ENCODE results near the gene MIPOL1. TPM values are rescaled to one million over a fixed set of nuclear protein-coding genes. Genes with fewer than 3 reads are reported as not detected.

Gene MIPOL1
- total and polyA plus RNA-seq, 8 donors = 2.4 to 9.0 (median 6.4) TPM

- TF ChIP-seq CTCF (IDR thresholded peaks at IDR 0.05) = no peak
- H3K4me3 ChIP-seq = no peak overlapping the region
- H3K27me3 ChIP-seq = no peaks in the 10 kb centered on the region
- no peak for DNase-seq
- peak; percentile 88 for FAIRE-seq
- H3K27ac ChIP-seq = peak overlapping the region in 1 of 4 donors; percentile 20
- no peaks in the 10 kb centered on the region for H3K9me3 ChIP-seq
- H3K4me1 ChIP-seq = peaks cover 10 to 17% (median 16%) of the 10 kb centered on the region in 3 donors
- no peaks in the 10 kb centered on the region for H3K36me3 ChIP-seq
- intact Hi-C loops (cut with DNase I) = no loop called here
- ATAC-seq = peak; percentile 63 to 88 (median 80)
Measured at GRCh38 chr14:37466003-37466622, 268.4 kb downstream of the MIPOL1 start.

GRCh38 chr14:37466623-37467088 lies 268.9 kb downstream of the MIPOL1 start:
- intact Hi-C loops (cut with DNase I) = no loop called here
- no peaks in the 10 kb centered on the region for H3K9me3 ChIP-seq
- peak overlapping the region in 1 of 4 donors; percentile 20 for H3K27ac ChIP-seq
- peaks cover 10 to 17% (median 16%) of the 10 kb centered on the region in 3 donors for H3K4me1 ChIP-seq
- 13 to 14% methylated on average over 2 of the region's 2 CpGs for WGBS, 2 donors
- no peaks in the 10 kb centered on the region for H3K36me3 ChIP-seq
- H3K4me3 ChIP-seq = no peak overlapping the region
- FAIRE-seq (peak; percentile 49), ATAC-seq (peak; percentile 78 to 89 (median 88)), DNase-seq (no peak)
- TF ChIP-seq CTCF (IDR thresholded peaks at IDR 0.05) = no peak
- no peaks in the 10 kb centered on the region for H3K27me3 ChIP-seq

DNA sequence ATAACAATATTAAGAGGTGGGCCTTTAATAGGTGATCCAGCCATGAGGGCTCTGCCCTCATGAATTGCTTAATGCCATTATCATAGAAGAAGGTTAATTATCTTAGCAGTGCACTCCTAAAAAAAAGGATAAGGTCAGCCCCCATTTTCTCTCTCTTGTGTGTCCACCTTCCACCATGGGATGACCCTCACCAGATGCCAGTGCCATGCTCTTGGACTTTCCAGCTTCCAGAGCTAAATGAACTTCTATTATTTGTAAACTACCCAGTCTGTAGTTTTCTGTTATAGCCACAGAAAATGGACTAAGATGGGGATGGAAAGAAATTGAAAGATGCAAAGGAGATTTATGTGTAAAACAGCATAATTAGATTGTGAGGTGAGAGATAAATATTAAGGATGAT lies 271.9 kb downstream of the MIPOL1 start:
- H3K27ac ChIP-seq = no peak overlapping the region
- peaks cover 10 to 17% (median 16%) of the 10 kb centered on the region in 3 donors for H3K4me1 ChIP-seq
- DNase-seq = no peak
- H3K27me3 ChIP-seq = no peaks in the 10 kb centered on the region
- ATAC-seq = no peak
- TF ChIP-seq CTCF (IDR thresholded peaks at IDR 0.05) = no peak
- H3K4me3 ChIP-seq = no peak overlapping the region
- no peaks in the 10 kb centered on the region for H3K36me3 ChIP-seq
- intact Hi-C loops (cut with DNase I) = no loop called here
- FAIRE-seq = no peak
- H3K9me3 ChIP-seq = no peaks in the 10 kb centered on the region

- DNase-seq = no peak
- FAIRE-seq = no peak
- Histone ChIP-seq H3K27ac (no peak overlapping the region), H3K4me3 (no peak overlapping the region), H3K4me1 (peaks cover 10 to 16% (median 11%) of the 10 kb centered on the region in 3 donors), H3K27me3 (no peaks in the 10 kb centered on the region), H3K36me3 (no peaks in the 10 kb centered on the region), H3K9me3 (no peaks in the 10 kb centered on the region)
- intact Hi-C loops (cut with DNase I) = no loop called here
- no peak for TF ChIP-seq CTCF (IDR thresholded peaks at IDR 0.05)
- 86 to 94% methylated on average over 7 of the region's 7 CpGs for WGBS, 2 donors
- no peak for ATAC-seq
Measured at GRCh38 chr14:37470251-37470650, 272.5 kb downstream of the MIPOL1 start.

DNA sequence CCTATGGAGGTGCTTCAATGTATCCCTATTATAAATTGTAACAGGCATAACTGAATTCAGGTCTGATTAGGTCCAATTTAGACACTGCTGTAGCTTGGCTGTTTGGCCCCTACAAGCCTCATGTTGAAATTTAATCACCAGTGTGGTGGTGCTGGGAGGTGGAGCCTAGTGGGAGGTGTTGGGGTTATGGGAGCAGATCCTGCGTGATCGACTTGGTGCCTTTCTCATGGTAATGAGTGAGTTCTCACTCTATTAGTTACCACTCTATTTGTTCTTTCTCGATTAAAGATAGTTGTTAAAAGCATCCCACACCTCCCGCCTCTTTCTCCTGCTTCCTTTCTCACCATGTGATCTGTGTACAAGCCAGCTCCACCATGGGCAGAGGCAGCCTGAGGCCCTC lies 275.2 kb downstream of the MIPOL1 start:
- ATAC-seq (no peak), FAIRE-seq (no peak), DNase-seq (no peak)
- Histone ChIP-seq H3K4me1 (no peaks in the 10 kb centered on the region), H3K27ac (no peak overlapping the region), H3K4me3 (no peak overlapping the region), H3K36me3 (no peaks in the 10 kb centered on the region), H3K9me3 (no peaks in the 10 kb centered on the region), H3K27me3 (no peaks in the 10 kb centered on the region)
- intact Hi-C loops (cut with DNase I) = no loop called here
- 66 to 68% methylated on average over 4 of the region's 4 CpGs for WGBS, 2 donors
- TF ChIP-seq CTCF (IDR thresholded peaks at IDR 0.05) = no peak
